Gastroesophageal sphincter (tissue), 4 donors: ENCODE results near the gene RELT. TPM values are rescaled to one million over a fixed set of nuclear protein-coding genes. Genes with fewer than 3 reads are reported as not detected.

Experiments used
- ATAC-seq: fragments of 150-250 bp; one replicate; pipeline ENCODE4 v1.9.1; 2016; ENCODE audit warnings: mild to moderate bottlenecking, moderate library complexity
- H3K27ac ChIP-seq, 4 donors: fragments of 200-600 bp; sonication (generic) in 3 of 4; 1 replicate in 3 of 4; 2 replicates in 1 of 4; pipeline ENCODE4 v1.5.1; 2016 to 2019
- H3K27me3 ChIP-seq: fragments of 200-600 bp; sonication (generic); one replicate; pipeline ENCODE4 v1.5.1; 2019
- H3K36me3 ChIP-seq, 2 donors: fragments of 200-600 bp; sonication (generic); one replicate each; pipeline ENCODE4 v1.5.1; 2019; ENCODE audit warnings: control low read depth in 1 of 2
- H3K4me1 ChIP-seq, 3 donors: fragments of 200-600 bp; sonication (generic); 1 replicate in 2 of 3; 2 replicates in 1 of 3; pipeline ENCODE4 v1.5.1; 2016 to 2019; ENCODE audit warnings: control low read depth in 2 of 3
- H3K4me3 ChIP-seq, 2 donors: fragments of 200-600 bp; sonication (generic); one replicate each; pipeline ENCODE4 v1.5.1; 2019; ENCODE audit warnings: mild to moderate bottlenecking in 1 of 2, moderate library complexity in 1 of 2
- H3K9me3 ChIP-seq, 3 donors: fragments of 200-600 bp; sonication (generic); one replicate each; pipeline ENCODE4 v1.5.1; 2017 to 2019; ENCODE audit warnings: control low read depth in 2 of 3
- CTCF ChIP-seq, 4 experiments: fragments of 200-600 bp in 2 of 4; fragments of 450-650 bp in 2 of 4; sonication (generic) in 1 of 4; IDR thresholded peaks; one replicate each; pipeline ENCODE4 v1.5.1; 2017 to 2019; ENCODE audit warnings: antibody characterized with exemption in 4 of 4, mild to moderate bottlenecking in 2 of 4, moderate library complexity in 2 of 4
- EP300 ChIP-seq: sonication (generic); formaldehyde crosslinking; IDR thresholded peaks from one replicate; pipeline ENCODE4 v1.6.1; 2017; ENCODE audit warnings: antibody characterized with exemption, mild to moderate bottlenecking
- POLR2A ChIP-seq, 2 donors: fragments of 450-650 bp; IDR thresholded peaks; one replicate each; pipeline ENCODE4 v1.6.1; 2017; ENCODE audit warnings: antibody characterized with exemption in 2 of 2, mild to moderate bottlenecking in 2 of 2, moderate library complexity in 1 of 2
- POLR2AphosphoS5 ChIP-seq: sonication (generic); formaldehyde crosslinking; IDR thresholded peaks from one replicate; pipeline ENCODE4 v1.6.1; 2017; ENCODE audit warnings: antibody characterized with exemption
- WGBS, 2 donors: methylation state at CpG; one replicate each; pipeline ENCODE4 v1.1.5; 2018; ENCODE audit warnings: low coverage in 1 of 2; 5-methylcytosine and 5-hydroxymethylcytosine counted together
- total RNA-seq, 4 donors: library from RNA; depleted of rRNA; stranded (reverse); fragments of >200 nt; gene quantifications; one replicate each; pipeline ENCODE4 v1.1.0, GENCODE V29; 2016

RELT gene
- total RNA-seq, 4 donors from 2014 or later: 2.3 to 5.7 (median 3.5) TPM

DNA sequence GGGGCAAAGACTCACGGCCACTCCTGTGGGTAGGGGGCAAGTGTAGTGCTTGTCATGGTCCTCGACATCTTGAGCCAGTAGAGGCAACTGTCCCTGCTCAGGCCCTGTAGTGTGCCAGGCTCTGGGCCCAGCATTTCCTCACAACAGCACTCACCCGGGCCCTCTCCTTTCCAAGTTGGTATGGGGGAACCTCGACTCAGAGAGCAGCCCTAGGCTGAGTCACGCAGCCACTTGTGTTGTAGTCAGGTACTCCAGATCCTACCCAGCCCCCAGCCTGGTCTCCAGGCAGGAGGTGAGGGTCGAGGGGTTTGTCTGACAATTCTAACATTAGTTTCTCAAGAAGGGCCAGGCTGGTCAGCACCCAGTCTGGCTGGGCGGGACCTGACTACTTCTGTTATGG, 4.1 kb downstream of the RELT start:
- TF ChIP-seq POLR2AphosphoS5 (no peak), EP300 (no peak), CTCF (IDR thresholded peaks at IDR 0.05) (no peak), POLR2A (IDR thresholded peaks at IDR 0.05) (no peak)
- Histone ChIP-seq H3K27me3 (no peaks in the 10 kb centered on the region), H3K36me3 (no peaks in the 10 kb centered on the region), H3K4me3 (no peak overlapping the region), H3K27ac (no peak overlapping the region), H3K9me3 (no peaks in the 10 kb centered on the region), H3K4me1 (peaks cover 0 to 58% (median 10%) of the 10 kb centered on the region in 3 donors)
- WGBS, 2 donors: no CpG with 5 or more reads among the region's 7 CpGs
- ATAC-seq: no peak

GRCh38 chr11:73380897-73381410, 4.8 kb downstream of the RELT start:
- Histone ChIP-seq H3K9me3 (no peaks in the 10 kb centered on the region), H3K36me3 (no peaks in the 10 kb centered on the region), H3K27me3 (no peaks in the 10 kb centered on the region), H3K27ac (no peak overlapping the region), H3K4me1 (peaks cover 0 to 56% (median 10%) of the 10 kb centered on the region in 3 donors), H3K4me3 (no peak overlapping the region)
- no peak for TF ChIP-seq POLR2A (IDR thresholded peaks at IDR 0.05)
- no peak for TF ChIP-seq CTCF (IDR thresholded peaks at IDR 0.05)
- TF ChIP-seq POLR2AphosphoS5: no peak
- no peak for TF ChIP-seq EP300
- WGBS, 2 donors: 100% methylated on average over 1 of the region's 4 CpGs; no CpG with 5 or more reads in 1 of the 2 donors
- ATAC-seq: no peak

- ATAC-seq: no peak
- H3K27me3 ChIP-seq: no peaks in the 10 kb centered on the region
- H3K36me3 ChIP-seq: no peaks in the 10 kb centered on the region
- TF ChIP-seq POLR2AphosphoS5: no peak
- no peak for TF ChIP-seq EP300
- TF ChIP-seq POLR2A (IDR thresholded peaks at IDR 0.05): no peak
- no peak for TF ChIP-seq CTCF (IDR thresholded peaks at IDR 0.05)
- no peak overlapping the region for H3K4me3 ChIP-seq
- H3K27ac ChIP-seq: no peak overlapping the region
- peaks cover 0 to 56% (median 10%) of the 10 kb centered on the region in 3 donors for H3K4me1 ChIP-seq
- no peaks in the 10 kb centered on the region for H3K9me3 ChIP-seq
- 80 to 100% methylated on average over 1 of the region's 6 CpGs for WGBS, 2 donors
Observed at GRCh38 chr11:73381589-73381988, 5.4 kb downstream of the RELT start.

- 100% methylated on average over 1 of the region's 7 CpGs; no CpG with 5 or more reads in 1 of the 2 donors for WGBS, 2 donors
- no peak for ATAC-seq
- Histone ChIP-seq H3K36me3 (no peaks in the 10 kb centered on the region), H3K27ac (no peak overlapping the region), H3K27me3 (no peaks in the 10 kb centered on the region), H3K4me1 (peaks cover 0 to 55% (median 10%) of the 10 kb centered on the region in 3 donors), H3K4me3 (no peak overlapping the region), H3K9me3 (no peaks in the 10 kb centered on the region)
- TF ChIP-seq CTCF (IDR thresholded peaks at IDR 0.05): no peak
- no peak for TF ChIP-seq EP300
- no peak for TF ChIP-seq POLR2AphosphoS5
- TF ChIP-seq POLR2A (IDR thresholded peaks at IDR 0.05): no peak
Observed at GRCh38 chr11:73382183-73382582, 6.0 kb downstream of the RELT start.

DNA sequence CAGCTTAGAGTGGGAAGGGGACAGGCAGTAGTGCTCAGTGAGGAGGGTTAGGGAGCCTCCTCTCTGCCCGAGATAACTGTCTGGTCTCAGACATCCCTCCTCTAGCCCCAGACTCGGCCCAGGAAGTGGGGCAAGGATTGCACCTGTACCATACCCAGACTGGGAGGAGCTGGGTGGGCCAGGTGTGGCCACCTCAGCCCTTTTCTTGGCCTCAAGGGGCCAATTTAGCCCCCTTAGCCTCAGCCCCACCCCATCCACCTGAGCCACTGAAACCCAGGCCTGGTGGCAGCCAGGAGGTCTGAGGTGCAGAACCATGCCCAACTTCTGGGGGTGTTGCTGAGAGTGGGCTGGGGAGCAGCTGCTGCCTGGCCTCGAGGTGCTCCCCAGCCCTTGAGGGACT, 6.5 kb downstream of the RELT start:
- H3K4me1 ChIP-seq: peaks cover 0 to 49% (median 10%) of the 10 kb centered on the region in 3 donors
- H3K27ac ChIP-seq: no peak overlapping the region
- no peak for ATAC-seq
- H3K9me3 ChIP-seq: no peaks in the 10 kb centered on the region
- H3K36me3 ChIP-seq: no peaks in the 10 kb centered on the region
- H3K27me3 ChIP-seq: no peaks in the 10 kb centered on the region
- H3K4me3 ChIP-seq: no peak overlapping the region
- WGBS, 2 donors: 100% methylated on average over 2 of the region's 3 CpGs; no CpG with 5 or more reads in 1 of the 2 donors
- TF ChIP-seq CTCF (IDR thresholded peaks at IDR 0.05): no peak
- TF ChIP-seq POLR2A (IDR thresholded peaks at IDR 0.05): no peak
- TF ChIP-seq POLR2AphosphoS5: no peak
- no peak for TF ChIP-seq EP300
